Lung microvascular endothelial cell (primary cell): ENCODE measurements around the gene SLCO4C1. TPM values are rescaled to one million over a fixed set of nuclear protein-coding genes. Genes with fewer than 3 reads are reported as not detected.
A peak's percentile ranks its signal among the peaks of the same experiment; 100 is the strongest.

ENCODE experiments used
- DNase-seq, 2 donors: peaks; one replicate each; pipeline versions ENCODE4 v3.0.0 to v3.0.0-alpha.2; 2010; ENCODE audit warnings: low read depth in 2 of 2
- total RNA-seq: library from RNA; depleted of rRNA; stranded (reverse); fragments of >200 nt; gene quantifications from 2 replicates; pipeline ENCODE4 v1.2.1, GENCODE V29; 2014

The SLCO4C1 gene
- total RNA-seq, 1 donor from 2014 or later: not detected

- DNase-seq: no peak
Observed at GRCh38 chr5:102277144-102277543, 18.9 kb downstream of the SLCO4C1 start.

GRCh38 chr5:102271759-102272158 lies 24.3 kb downstream of the SLCO4C1 start:
- DNase-seq: no peak

- DNase-seq: no peak
Observed at GRCh38 chr5:102270036-102270435, 26.0 kb downstream of the SLCO4C1 start.

- no peak for DNase-seq
Observed at GRCh38 chr5:102262688-102263087, 33.4 kb downstream of the SLCO4C1 start.

GRCh38 chr5:102249381-102249780 lies 46.7 kb downstream of the SLCO4C1 start:
- DNase-seq: no peak

- DNase-seq: no peak
Observed at GRCh38 chr5:102243213-102243612, 52.9 kb downstream of the SLCO4C1 start.

GRCh38 chr5:102241809-102242421 lies 54.2 kb downstream of the SLCO4C1 start:
- no peak for DNase-seq

- no peak for DNase-seq
Observed at GRCh38 chr5:102231693-102232619, 64.1 kb downstream of the SLCO4C1 start.

GRCh38 chr5:102229685-102230084 lies 66.4 kb downstream of the SLCO4C1 start:
- DNase-seq: no peak

GRCh38 chr5:102226321-102226720 lies 69.8 kb downstream of the SLCO4C1 start:
- DNase-seq: no peak

GRCh38 chr5:102223542-102224477 lies 72.3 kb downstream of the SLCO4C1 start:
- peak; percentile 39 to 50 for DNase-seq

- DNase-seq: no peak
Observed at GRCh38 chr5:102222772-102223171, 73.3 kb downstream of the SLCO4C1 start.

- no peak for DNase-seq
Observed at GRCh38 chr5:102221949-102222348, 74.1 kb downstream of the SLCO4C1 start.

- DNase-seq: no peak
Observed at GRCh38 chr5:102218159-102218558, 77.9 kb downstream of the SLCO4C1 start.

- no peak for DNase-seq
Observed at GRCh38 chr5:102216678-102217077, 79.4 kb downstream of the SLCO4C1 start.

GRCh38 chr5:102211165-102211564 lies 84.9 kb downstream of the SLCO4C1 start:
- DNase-seq: no peak

GRCh38 chr5:102200861-102201260 lies 95.2 kb downstream of the SLCO4C1 start:
- no peak for DNase-seq

- no peak for DNase-seq
Observed at GRCh38 chr5:102196481-102196880, 99.6 kb downstream of the SLCO4C1 start.
